Ovary (tissue), 9 donors: ENCODE data around the gene NCK1. TPM values are rescaled to one million over a fixed set of nuclear protein-coding genes. Genes with fewer than 3 reads are reported as not detected.

Source experiments
- DNase-seq, 5 donors: peaks; one replicate each; pipeline ENCODE4 v3.0.0-alpha.2; 2019 to 2020
- H3K27ac ChIP-seq, 2 donors: fragments of 200-600 bp; one replicate each; pipeline versions ENCODE4 v1.5.1 to v1.8.0; 2019 to 2022
- H3K27me3 ChIP-seq: fragments of 200-600 bp; one replicate; pipeline ENCODE4 v1.8.0; 2022
- H3K36me3 ChIP-seq: fragments of 200-600 bp; sonication (generic); one replicate; pipeline ENCODE4 v1.5.1; 2019
- H3K4me1 ChIP-seq: one replicate; pipeline ENCODE4 v1.8.1; 2013; ENCODE audit warnings: mild to moderate bottlenecking, moderate library complexity; ENCODE audit not compliant: insufficient read depth
- H3K4me3 ChIP-seq: fragments of 200-600 bp; sonication (generic); one replicate; pipeline ENCODE4 v1.5.1; 2017
- H3K9me3 ChIP-seq, 2 donors: fragments of 200-600 bp in 1 of 2; sonication (generic) in 1 of 2; one replicate each; pipeline versions ENCODE4 v1.5.1 to v1.8.1; 2013 to 2019; ENCODE audit warnings: mild to moderate bottlenecking in 1 of 2, moderate library complexity in 1 of 2
- EP300 ChIP-seq: sonication (generic); formaldehyde crosslinking; IDR thresholded peaks from one replicate; pipeline ENCODE4 v1.6.1; 2017; ENCODE audit warnings: antibody characterized with exemption
- POLR2A ChIP-seq: fragments of 450-650 bp; IDR thresholded peaks from one replicate; pipeline ENCODE4 v1.6.1; 2017; ENCODE audit warnings: antibody characterized with exemption, mild to moderate bottlenecking, moderate library complexity
- WGBS, 3 donors: extraction: QIAGEN DNeasy Blood & Tissue Kit in 1 of 3; methylation state at CpG; one replicate each; pipeline versions ENCODE4 v1.1.5 to v1.1.7; 2013 to 2017; 5-methylcytosine and 5-hydroxymethylcytosine counted together
- intact Hi-C, 4 donors: fragments of 100-400 bp; cut with DNase I; formaldehyde crosslinking; loops; one replicate each; pipeline versions ENCODE4 v1.11.0 to v1.15.1; 2022 to 2023
- polyA plus RNA-seq, 2 donors: library from polyadenylated mRNA; stranded (reverse); fragments of 200-250 nt in 1 of 2; fragments of 350-450 nt in 1 of 2; fragmentation: Illumina TruSeq in 1 of 2; extraction: RNeasy Lipid Tissue Mini Kit (QIAGEN cat#74804) in 1 of 2; gene quantifications; one replicate each; pipeline ENCODE4 v1.2.3, GENCODE V29; 2013 to 2014
- total RNA-seq, 7 donors: library from RNA; depleted of rRNA in 2 of 7; stranded (reverse); fragments of >200 nt in 2 of 7; fragmentation: NEBNext Ultra II Directional in 3 of 7; extraction: Animal tissue kit (Norgen Biotek cat#: 25700) in 3 of 7; gene quantifications; one replicate each; pipeline versions ENCODE4 v1.1.0 to v1.2.4, GENCODE V29; 2016 to 2023
- TF ChIP-seq, protein P1 (sequence below), 3 donors: fragments of 450-650 bp in 2 of 3; fragments of 200-600 bp in 1 of 3; IDR thresholded peaks; one replicate each; pipeline versions ENCODE4 v1.5.1 to v1.8.0; 2016 to 2022; ENCODE audit warnings: antibody characterized with exemption in 3 of 3, mild to moderate bottlenecking in 1 of 3
- donor health status: DM: no; HTN: no; CAD: no; lungs with moderate emphysema.
- donor health status: DM: no; HTN: no; CAD: no.
- donor health status: Bipolar disorder and iron deficiency.
- donor health status: DM: yes; HTN: yes; CAD: no.
- donor health status: DM: no; HTN: no; CAD: no.
- donor health status: DM: yes; HTN: yes; CAD: no.

Gene NCK1
- total and polyA plus RNA-seq, 9 donors: 27.6 to 49.4 (median 36.0) TPM

DNA sequence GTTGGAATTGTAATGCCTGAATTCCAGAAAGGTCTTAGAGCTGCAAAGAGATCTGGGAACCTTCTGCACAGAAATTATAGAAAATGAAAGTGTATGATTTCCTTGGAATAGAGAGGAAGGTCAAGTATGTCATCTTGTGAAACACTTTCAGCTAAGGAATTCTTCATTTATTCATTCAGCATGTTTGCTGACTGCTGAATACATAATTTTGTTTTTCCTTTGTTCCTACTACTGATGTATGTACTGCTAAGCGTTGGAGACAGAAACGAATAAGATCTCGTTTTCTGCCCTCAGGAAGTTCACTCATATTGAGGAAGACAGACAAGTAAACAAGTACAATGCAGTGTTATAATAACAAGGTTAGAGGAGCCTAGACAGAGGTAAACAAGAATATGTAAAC is 81.4 kb downstream of the NCK1 start:
- Histone ChIP-seq H3K4me1 (peaks cover 1% of the 10 kb centered on the region), H3K27ac (no peak overlapping the region), H3K9me3 (no peaks in the 10 kb centered on the region), H3K4me3 (no peak overlapping the region), H3K36me3 (no peaks in the 10 kb centered on the region), H3K27me3 (no peaks in the 10 kb centered on the region)
- DNase-seq: no peak
- intact Hi-C loops: no loop called here
- TF ChIP-seq, protein P1, sequence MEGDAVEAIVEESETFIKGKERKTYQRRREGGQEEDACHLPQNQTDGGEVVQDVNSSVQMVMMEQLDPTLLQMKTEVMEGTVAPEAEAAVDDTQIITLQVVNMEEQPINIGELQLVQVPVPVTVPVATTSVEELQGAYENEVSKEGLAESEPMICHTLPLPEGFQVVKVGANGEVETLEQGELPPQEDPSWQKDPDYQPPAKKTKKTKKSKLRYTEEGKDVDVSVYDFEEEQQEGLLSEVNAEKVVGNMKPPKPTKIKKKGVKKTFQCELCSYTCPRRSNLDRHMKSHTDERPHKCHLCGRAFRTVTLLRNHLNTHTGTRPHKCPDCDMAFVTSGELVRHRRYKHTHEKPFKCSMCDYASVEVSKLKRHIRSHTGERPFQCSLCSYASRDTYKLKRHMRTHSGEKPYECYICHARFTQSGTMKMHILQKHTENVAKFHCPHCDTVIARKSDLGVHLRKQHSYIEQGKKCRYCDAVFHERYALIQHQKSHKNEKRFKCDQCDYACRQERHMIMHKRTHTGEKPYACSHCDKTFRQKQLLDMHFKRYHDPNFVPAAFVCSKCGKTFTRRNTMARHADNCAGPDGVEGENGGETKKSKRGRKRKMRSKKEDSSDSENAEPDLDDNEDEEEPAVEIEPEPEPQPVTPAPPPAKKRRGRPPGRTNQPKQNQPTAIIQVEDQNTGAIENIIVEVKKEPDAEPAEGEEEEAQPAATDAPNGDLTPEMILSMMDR (IDR thresholded peaks at IDR 0.05): no peak
- TF ChIP-seq EP300 (no peak), POLR2A (no peak)
- 71 to 79% (median 75%) methylated on average over 3 of the region's 3 CpGs for WGBS, 3 donors

DNA sequence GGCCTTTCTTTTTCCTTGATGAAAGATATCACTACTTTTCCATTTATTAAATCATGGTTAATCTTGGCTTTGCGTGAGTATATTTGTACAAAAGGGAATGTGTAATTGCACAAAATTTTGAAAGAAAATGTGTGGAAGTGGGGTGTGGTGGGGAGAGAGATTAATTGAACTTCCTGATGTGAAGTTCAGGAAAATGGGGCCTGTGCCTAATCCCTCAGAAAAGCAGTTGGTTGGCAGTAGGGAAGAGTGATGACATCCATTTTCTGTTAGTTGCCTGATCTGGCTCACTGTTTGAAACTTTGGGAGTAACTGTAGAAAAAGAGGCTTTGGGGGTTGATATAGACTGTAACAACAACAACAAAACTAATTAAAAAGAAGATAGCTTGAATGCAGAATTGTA is 85.0 kb downstream of the NCK1 start:
- 88 to 95% (median 92%) methylated on average over 1 of the region's 1 CpG for WGBS, 3 donors
- intact Hi-C loops: no loop called here
- Histone ChIP-seq H3K27me3 (no peaks in the 10 kb centered on the region), H3K36me3 (no peaks in the 10 kb centered on the region), H3K27ac (no peak overlapping the region), H3K4me3 (no peak overlapping the region), H3K9me3 (no peaks in the 10 kb centered on the region), H3K4me1 (peaks cover 2% of the 10 kb centered on the region)
- TF ChIP-seq, protein P1 (IDR thresholded peaks at IDR 0.05): no peak
- TF ChIP-seq EP300: no peak
- TF ChIP-seq POLR2A: no peak
- no peak for DNase-seq

DNA sequence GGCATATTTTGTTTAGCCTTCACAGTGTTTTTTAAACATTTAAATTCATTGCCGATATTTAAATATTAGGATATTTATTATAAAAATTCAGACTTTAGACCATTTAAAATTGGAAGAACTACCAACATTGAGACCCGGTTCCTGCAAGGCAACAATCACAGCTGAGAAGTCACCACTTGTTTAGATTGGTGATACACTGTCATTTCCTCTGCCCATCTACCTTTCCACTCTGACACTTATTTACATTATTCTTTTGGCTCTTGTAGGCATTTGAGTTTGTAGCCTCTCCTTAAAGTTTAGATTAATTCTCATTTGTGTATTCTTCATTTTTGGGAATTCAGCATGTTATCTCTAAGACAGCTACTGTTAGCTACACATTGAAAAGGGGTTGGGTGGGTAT is 85.5 kb downstream of the NCK1 start:
- H3K4me1 ChIP-seq: peaks cover 2% of the 10 kb centered on the region
- TF ChIP-seq, protein P1 (IDR thresholded peaks at IDR 0.05): no peak
- TF ChIP-seq EP300 (no peak), POLR2A (no peak)
- WGBS, 3 donors: 46 to 49% (median 46%) methylated on average over 2 of the region's 2 CpGs
- intact Hi-C loops: no loop called here
- H3K27ac ChIP-seq: no peak overlapping the region
- H3K27me3 ChIP-seq: no peaks in the 10 kb centered on the region
- no peak for DNase-seq
- H3K4me3 ChIP-seq: no peak overlapping the region
- H3K9me3 ChIP-seq: no peaks in the 10 kb centered on the region
- H3K36me3 ChIP-seq: no peaks in the 10 kb centered on the region

DNA sequence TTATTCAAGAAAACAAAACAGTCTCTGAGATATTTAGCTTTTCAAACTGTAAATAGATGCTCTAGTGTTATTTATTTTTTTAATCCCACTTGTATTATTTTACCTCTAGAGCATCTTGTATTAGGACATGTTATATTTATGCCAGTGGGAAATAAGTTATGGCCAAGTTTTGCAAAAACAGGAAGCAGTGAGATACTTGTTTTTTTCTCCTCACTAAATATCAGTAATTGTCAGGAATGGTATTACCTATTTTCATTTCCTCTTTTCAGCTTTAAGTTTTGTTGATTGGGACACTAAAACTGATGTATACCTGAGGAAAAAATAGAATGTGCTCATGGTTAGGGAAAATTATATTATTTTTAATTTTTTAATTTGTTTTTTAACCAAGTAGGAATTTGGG is 87.1 kb downstream of the NCK1 start:
- H3K27ac ChIP-seq: no peak overlapping the region
- H3K4me3 ChIP-seq: no peak overlapping the region
- no peaks in the 10 kb centered on the region for H3K27me3 ChIP-seq
- H3K36me3 ChIP-seq: no peaks in the 10 kb centered on the region
- no peaks in the 10 kb centered on the region for H3K9me3 ChIP-seq
- H3K4me1 ChIP-seq: peaks cover 1% of the 10 kb centered on the region
- intact Hi-C loops: no loop called here
- no peak for DNase-seq
- no peak for TF ChIP-seq EP300
- TF ChIP-seq, protein P1 (IDR thresholded peaks at IDR 0.05): no peak
- no peak for TF ChIP-seq POLR2A

DNA sequence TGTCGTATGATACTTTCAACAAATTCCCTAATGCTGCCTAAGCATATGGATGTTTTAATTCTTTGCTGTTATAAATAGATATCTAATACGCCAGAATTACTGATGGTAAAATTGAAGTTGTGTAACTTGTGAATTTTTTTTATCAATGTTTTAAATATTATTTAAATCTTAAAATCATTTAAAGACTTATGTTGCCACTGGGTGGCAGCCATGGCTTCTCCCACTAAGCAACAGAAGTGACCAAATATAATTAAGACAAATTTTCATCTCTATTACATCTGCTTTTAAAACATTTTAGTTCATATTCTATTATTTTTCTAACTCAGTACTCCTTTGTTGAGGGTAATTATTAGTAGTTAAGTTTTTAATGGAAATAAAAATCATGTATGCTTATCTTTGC is 87.7 kb downstream of the NCK1 start:
- DNase-seq: no peak
- H3K27me3 ChIP-seq: no peaks in the 10 kb centered on the region
- H3K4me1 ChIP-seq: peaks cover 1% of the 10 kb centered on the region
- H3K9me3 ChIP-seq: no peaks in the 10 kb centered on the region
- TF ChIP-seq POLR2A (no peak), EP300 (no peak)
- TF ChIP-seq, protein P1 (IDR thresholded peaks at IDR 0.05): no peak
- H3K27ac ChIP-seq: no peak overlapping the region
- H3K36me3 ChIP-seq: no peaks in the 10 kb centered on the region
- intact Hi-C loops: no loop called here
- 65 to 83% (median 76%) methylated on average over 2 of the region's 2 CpGs for WGBS, 3 donors
- H3K4me3 ChIP-seq: no peak overlapping the region
